HCT116 (cell line): ENCODE measurements around the gene DCN. TPM values are rescaled to one million over a fixed set of nuclear protein-coding genes. Genes with fewer than 3 reads are reported as not detected.

ENCODE experiments used
- ATAC-seq: fragments of 200-7000 bp; cut with Tn5 transposase; 2 replicates; pipeline ENCODE4 v1.9.1; 2020; ENCODE audit warnings: mild to moderate bottlenecking, moderate library complexity
- BruUV-seq: library from RNA; stranded (reverse); fragments of 400-500 nt; replicated peaks from 2 replicates; lab custom pipeline; 2021; lab: Mats Ljungman, UMichigan
- CTCF ChIA-PET: fragments of 300-600 bp; sonication (Branson Sonifier 250); formaldehyde crosslinking; loops from one replicate; lab custom pipeline; 2021; ENCODE audit warnings: antibody characterized with exemption; lab: Charles Lee
- POLR2A ChIA-PET: fragments of 300-600, 350-600 bp; sonication (Branson Sonifier 250); formaldehyde crosslinking; loops from one replicate; lab custom pipeline; 2021; ENCODE audit warnings: antibody characterized with exemption; lab: Charles Lee
- RAD21 ChIA-PET, 2 experiments: fragments of 300-600 bp; sonication (Branson Sonifier 250); formaldehyde crosslinking; loops; one replicate each; lab custom pipeline; 2023; ENCODE audit warnings: low total read pairs in 2 of 2; ENCODE audit not compliant: uncharacterized antibody in 2 of 2, unreplicated experiment in 2 of 2, low non-redundant PET in 1 of 2; lab: Charles Lee
- DNase-seq: peaks from one replicate; pipeline ENCODE4 v3.0.0-alpha.2; 2010; ENCODE audit warnings: low read depth, low spot score
- H2AFZ ChIP-seq: fragments of 200-600 bp; shearing (Covaris generic), sonication (generic); 2 replicates; pipeline ENCODE4 v1.6.1; 2017; ENCODE audit warnings: low read depth, mixed run types, mixed read lengths, antibody characterized with exemption, low read length; ENCODE audit not compliant: poor library complexity, severe bottlenecking
- H3K27ac ChIP-seq: 2 replicates; pipeline ENCODE4 v1.5.1; 2012; ENCODE audit warnings: low read depth, low read length
- H3K27me3 ChIP-seq: fragments of 200-600 bp; sonication (generic); 2 replicates; pipeline ENCODE4 v1.6.1; 2016; ENCODE audit warnings: mixed run types, low read length, mixed read lengths; ENCODE audit not compliant: insufficient read depth
- H3K36me3 ChIP-seq, 2 experiments: fragments of 200-500 bp in 1 of 2; fragments of 200-600 bp in 1 of 2; sonication (Bioruptor generic) in 1 of 2; sonication (generic) in 1 of 2; 2 replicates each; pipeline versions ENCODE4 v1.5.1 to v1.6.1; 2014 to 2016; ENCODE audit warnings: low read length in 2 of 2, inconsistent platforms in 1 of 2, mixed read lengths in 1 of 2, mixed run types in 1 of 2; ENCODE audit not compliant: insufficient read depth in 2 of 2, control insufficient read depth in 1 of 2
- H3K4me1 ChIP-seq, 2 experiments: fragments of 200-600 bp in 1 of 2; sonication (generic) in 1 of 2; 2 replicates each; pipeline versions ENCODE4 v1.5.1 to v1.6.1; 2012 to 2017; ENCODE audit warnings: low read length in 2 of 2, inconsistent platforms in 1 of 2, mild to moderate bottlenecking in 1 of 2, mixed read lengths in 1 of 2, mixed run types in 1 of 2, moderate library complexity in 1 of 2; ENCODE audit not compliant: insufficient read depth in 2 of 2, control insufficient read depth in 1 of 2
- H3K4me2 ChIP-seq: fragments of 200-600 bp; sonication (generic); 2 replicates; pipeline ENCODE4 v1.6.1; 2017; ENCODE audit warnings: mixed run types, low read length, mixed read lengths
- H3K4me3 ChIP-seq, 2 experiments: fragments of 200-600 bp in 1 of 2; sonication (generic) in 1 of 2; replicated peaks in 1 of 2; 2 replicates each; pipeline ENCODE4 v1.5.1; 2011 to 2016; ENCODE audit warnings: low read length in 2 of 2, control low read depth in 1 of 2, low read depth in 1 of 2, mild to moderate bottlenecking in 1 of 2, mixed read lengths in 1 of 2, mixed run types in 1 of 2
- H3K79me2 ChIP-seq: fragments of 200-600 bp; sonication (generic); 2 replicates; pipeline ENCODE4 v1.6.1; 2017; ENCODE audit warnings: mild to moderate bottlenecking, mixed run types, low read length, moderate library complexity, mixed read lengths; ENCODE audit not compliant: insufficient read depth
- H3K9ac ChIP-seq: fragments of 200-600 bp; sonication (generic); 2 replicates; pipeline ENCODE4 v1.6.1; 2016; ENCODE audit warnings: low read length, mixed read lengths
- H3K9me2 ChIP-seq: fragments of 200-600 bp; sonication (generic), shearing (Covaris generic); 2 replicates; pipeline ENCODE4 v1.6.1; 2017; ENCODE audit warnings: mixed run types, mild to moderate bottlenecking, moderate library complexity; ENCODE audit not compliant: insufficient read depth
- H3K9me3 ChIP-seq, 2 experiments: fragments of 200-500 bp in 1 of 2; fragments of 200-600 bp in 1 of 2; sonication (Bioruptor generic) in 1 of 2; sonication (generic) in 1 of 2; 2 replicates each; pipeline ENCODE4 v1.6.1; 2014 to 2017; ENCODE audit warnings: low read length in 2 of 2, mixed read lengths in 2 of 2, inconsistent platforms in 1 of 2, low read depth in 1 of 2, mild to moderate bottlenecking in 1 of 2, mixed run types in 1 of 2, moderate library complexity in 1 of 2; ENCODE audit not compliant: control insufficient read depth in 1 of 2, insufficient read depth in 1 of 2
- H4K20me1 ChIP-seq: fragments of 200-600 bp; sonication (generic), shearing (Covaris generic); 2 replicates; pipeline ENCODE4 v1.6.1; 2017; ENCODE audit warnings: mixed run types, mild to moderate bottlenecking, moderate library complexity; ENCODE audit not compliant: insufficient read depth
- CBX3 ChIP-seq: IDR thresholded peaks from 2 replicates; pipeline ENCODE4 v1.6.1; 2012; ENCODE audit warnings: low read depth
- CEBPB ChIP-seq: IDR thresholded peaks from 2 replicates; pipeline ENCODE4 v1.6.1; 2012; ENCODE audit warnings: low read depth
- CTCF ChIP-seq, 3 experiments: fragments of 200-600 bp in 1 of 3; sonication (generic) in 1 of 3; IDR thresholded peaks in 2 of 3; conservative IDR thresholded peaks in 1 of 3; 2 replicates each; pipeline ENCODE4 v1.5.1; 2012 to 2017; ENCODE audit warnings: low read depth in 2 of 3, low read length in 2 of 3, antibody characterized with exemption in 1 of 3, borderline replicate concordance in 1 of 3, control low read depth in 1 of 3, mild to moderate bottlenecking in 1 of 3, mixed read lengths in 1 of 3, mixed run types in 1 of 3, moderate library complexity in 1 of 3; ENCODE audit not compliant: insufficient read depth in 1 of 3
- EZH2phosphoT487 ChIP-seq: fragments of 200-600 bp; IDR thresholded peaks from 2 replicates; pipeline ENCODE4 v1.6.1; 2018; ENCODE audit warnings: antibody characterized with exemption, borderline replicate concordance
- POLR2A ChIP-seq: IDR thresholded peaks from 2 replicates; pipeline ENCODE4 v1.7.0; 2011; ENCODE audit warnings: borderline replicate concordance; ENCODE audit not compliant: insufficient read depth, insufficient read length; ENCODE audit errors: extremely low read depth
- RAD21 ChIP-seq: IDR thresholded peaks from 2 replicates; pipeline ENCODE4 v1.6.1; 2012; ENCODE audit warnings: low read depth, mild to moderate bottlenecking
- SP1 ChIP-seq: IDR thresholded peaks from 2 replicates; pipeline ENCODE4 v1.6.1; 2012; ENCODE audit warnings: low read depth
- SRF ChIP-seq: IDR thresholded peaks from 2 replicates; pipeline ENCODE4 v1.6.1; 2012; ENCODE audit warnings: low read depth
- TCF7L2 ChIP-seq: IDR thresholded peaks from 2 replicates; pipeline ENCODE4 v1.7.0; 2011; ENCODE audit warnings: borderline replicate concordance, inconsistent platforms; ENCODE audit not compliant: insufficient read depth, insufficient read length; ENCODE audit errors: extremely low read depth
- YY1 ChIP-seq: IDR thresholded peaks from 2 replicates; pipeline ENCODE4 v1.6.1; 2011; ENCODE audit warnings: low read length, low read depth, moderate library complexity, mild to moderate bottlenecking; ENCODE audit not compliant: insufficient replicate concordance; ENCODE audit errors: extremely low read depth
- ZFX ChIP-seq: fragments of 450-650 bp; IDR thresholded peaks from 2 replicates; pipeline ENCODE4 v1.6.1; 2017
- ZNF274 ChIP-seq: fragments of 200-500 bp; sonication (Bioruptor generic); IDR thresholded peaks from 2 replicates; pipeline ENCODE4 v1.6.1; 2014; ENCODE audit warnings: mild to moderate bottlenecking, low read depth, low read length, inconsistent platforms
- intact Hi-C: fragments of 100-400 bp; cut with micrococcal nuclease; formaldehyde crosslinking; loops from 2 replicates; pipeline ENCODE4 v1.10.0; 2022
- total RNA-seq: library from RNA; stranded (reverse); gene quantifications from one replicate; pipeline ENCODE4 v1.2.1, GENCODE V29; 2021; ENCODE audit not compliant: unreplicated experiment
- TF ChIP-seq, protein P1 (sequence below): IDR thresholded peaks from 2 replicates; pipeline ENCODE4 v1.6.1; 2012

Gene DCN
- total RNA-seq, 1 experiment from 2014 or later: 3.6 TPM

DNA sequence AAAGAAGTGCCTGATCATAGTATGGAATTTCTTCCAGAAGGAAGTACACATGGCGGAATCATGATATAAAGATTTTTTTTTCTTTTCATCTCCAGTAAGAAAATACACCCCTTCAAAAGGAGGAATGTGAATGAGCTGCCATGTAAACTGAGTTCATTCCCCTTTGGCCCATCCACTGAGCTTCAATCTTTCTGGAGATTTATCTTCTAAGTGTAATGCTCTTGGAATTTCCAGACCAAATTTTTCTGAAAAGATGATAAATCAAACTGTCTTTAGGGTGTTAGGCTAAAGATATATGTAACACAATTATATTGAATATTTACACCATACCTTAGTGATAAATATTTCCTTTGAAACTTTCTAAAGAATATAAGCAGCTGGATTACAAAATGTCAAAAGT, 5.2 kb downstream of the DCN start (continued):
- TF ChIP-seq CTCF (IDR thresholded peaks at IDR 0.05 in 2 of 3, conservative IDR thresholded peaks at IDR 0.05 in 1 of 3; ENCODE audit: borderline replicate concordance in 1 of 3, insufficient read depth in 1 of 3, low read depth in 2 of 3, low read length in 2 of 3) (no peak), ZFX (no peak), TCF7L2 (no peak), ZNF274 (no peak), CEBPB (no peak), SRF (no peak), SP1 (no peak), CBX3 (no peak), EZH2phosphoT487 (no peak)
- TF ChIP-seq, protein P1, sequence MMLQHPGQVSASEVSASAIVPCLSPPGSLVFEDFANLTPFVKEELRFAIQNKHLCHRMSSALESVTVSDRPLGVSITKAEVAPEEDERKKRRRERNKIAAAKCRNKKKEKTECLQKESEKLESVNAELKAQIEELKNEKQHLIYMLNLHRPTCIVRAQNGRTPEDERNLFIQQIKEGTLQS: no peak

- no peak overlapping the region for H3K4me3 ChIP-seq
- CTCF ChIA-PET: interaction anchor here (1.5 to 1.6 kb wide), 2 partner anchors 149 to 178 kb away, joined by 5 read pairs; no protein-coding TSS in a partner anchor
- no peaks in the 10 kb centered on the region for H3K9me2 ChIP-seq
- H3K79me2 ChIP-seq: no peaks in the 10 kb centered on the region
- H3K9me3 ChIP-seq: no peaks in the 10 kb centered on the region
- no peak overlapping the region for H2AFZ ChIP-seq
- no peak overlapping the region for H3K9ac ChIP-seq
- no peaks in the 10 kb centered on the region for H3K36me3 ChIP-seq
- no peaks in the 10 kb centered on the region for H4K20me1 ChIP-seq
- POLR2A ChIA-PET: no interaction called here
- no peak for DNase-seq
- TF ChIP-seq, protein P1: no peak
- TF ChIP-seq RAD21: no peak
- TF ChIP-seq CEBPB: no peak
- no peak for TF ChIP-seq YY1
- TF ChIP-seq TCF7L2: no peak
- no peak for TF ChIP-seq POLR2A
- no peak for TF ChIP-seq CTCF (IDR thresholded peaks at IDR 0.05 in 2 of 3, conservative IDR thresholded peaks at IDR 0.05 in 1 of 3; ENCODE audit: borderline replicate concordance in 1 of 3, insufficient read depth in 1 of 3, low read depth in 2 of 3, low read length in 2 of 3)
- TF ChIP-seq SP1: no peak
- ATAC-seq: no peak
- no peak overlapping the region for H3K27ac ChIP-seq
- H3K4me1 ChIP-seq: no peaks in the 10 kb centered on the region
- intact Hi-C loops: loop anchor here (5.0 to 10.0 kb wide), 2 partner anchors 70 to 148 kb away; no protein-coding TSS in a partner anchor
- H3K4me2 ChIP-seq: no peak overlapping the region
- H3K27me3 ChIP-seq: no peaks in the 10 kb centered on the region
- RAD21 ChIA-PET: no interaction called here
- BruUV-seq: no TSS peak
Measured at GRCh38 chr12:91176915-91177314, 5.7 kb downstream of the DCN start.
